Cortex of kidney (tissue), 1 donor: Measurements from ENCODE around the gene UCP3.

ENCODE experiments used
- DNase-seq: peaks from one replicate; lab custom pipeline; 2025; lab: John Stamatoyannopoulos, UW

The UCP3 gene

GRCh38 chr11:74008373-74009229 lies at the start of gene UCP3:
Gene UCP3, minus strand, starts transcription at chr11:74009085. Its CDS starts 2,043 bp downstream, at chr11:74007042.
- no peak for DNase-seq

- no peak for DNase-seq
Observed at GRCh38 chr11:74057249-74058151, 48.6 kb upstream of the UCP3 start.

GRCh38 chr11:74055938-74056337 lies 47.1 kb upstream of the UCP3 start:
- no peak for DNase-seq

GRCh38 chr11:74050465-74050864 lies 41.6 kb upstream of the UCP3 start:
- no peak for DNase-seq

GRCh38 chr11:74048993-74049392 lies 40.1 kb upstream of the UCP3 start:
- DNase-seq, result no peak

- no peak for DNase-seq
Observed at GRCh38 chr11:74044538-74044937, 35.7 kb upstream of the UCP3 start.

- DNase-seq, result no peak
Observed at GRCh38 chr11:74043450-74043849, 34.6 kb upstream of the UCP3 start.

- no peak for DNase-seq
Observed at GRCh38 chr11:74037309-74037708, 28.4 kb upstream of the UCP3 start.

GRCh38 chr11:74035264-74035663 lies 26.4 kb upstream of the UCP3 start:
- DNase-seq, result no peak

- no peak for DNase-seq
Observed at GRCh38 chr11:74033046-74033445, 24.2 kb upstream of the UCP3 start.

- no peak for DNase-seq
Observed at GRCh38 chr11:74030723-74031676, 22.1 kb upstream of the UCP3 start.

GRCh38 chr11:74025467-74026166 lies 16.7 kb upstream of the UCP3 start:
- no peak for DNase-seq

- no peak for DNase-seq
Observed at GRCh38 chr11:74024261-74025029, 15.6 kb upstream of the UCP3 start.

- DNase-seq, result no peak
Observed at GRCh38 chr11:74023276-74023675, 14.4 kb upstream of the UCP3 start.

- DNase-seq, result no peak
Observed at GRCh38 chr11:74022546-74022945, 13.7 kb upstream of the UCP3 start.

- DNase-seq, result no peak
Observed at GRCh38 chr11:74021998-74022397, 13.1 kb upstream of the UCP3 start.

GRCh38 chr11:74020539-74020938 lies 11.7 kb upstream of the UCP3 start:
- no peak for DNase-seq

GRCh38 chr11:74019860-74020259 lies 11.0 kb upstream of the UCP3 start:
- no peak for DNase-seq

GRCh38 chr11:74019104-74019738 lies 10.3 kb upstream of the UCP3 start:
- DNase-seq, result no peak
